HepG2 (cell line): Measurements from ENCODE around the gene TMPO. TPM values are rescaled to one million over a fixed set of nuclear protein-coding genes. Genes with fewer than 3 reads are reported as not detected.

Experiments used
- ATAC-seq: fragments of 200-7000 bp; cut with Tn5 transposase; 3 replicates; pipeline ENCODE4 v1.9.1; 2020; ENCODE audit warnings: mild to moderate bottlenecking, moderate library complexity
- BruUV-seq: library from RNA; stranded (reverse); fragments of 400-500 nt; replicated peaks from 2 replicates; lab custom pipeline; 2021; lab: Mats Ljungman, UMichigan
- CTCF ChIA-PET: fragments of 300-600 bp; formaldehyde crosslinking; extraction: SDS; loops from one replicate; lab custom pipeline; 2021; ENCODE audit warnings: low total read pairs, inconsistent platforms, low intra/inter-chr PET ratio; lab: Yijun Ruan, JAX
- POLR2A ChIA-PET: fragments of 350-600 bp; sonication (Branson Sonifier 250); formaldehyde crosslinking; loops from one replicate; lab custom pipeline; 2020; ENCODE audit warnings: antibody characterized with exemption, inconsistent platforms; lab: Yijun Ruan, JAX
- DNase-seq: peaks from one replicate; pipeline ENCODE4 v3.0.0-alpha.2; 2015; ENCODE audit warnings: low spot score
- FAIRE-seq: peaks from 3 replicates; lab custom pipeline; 2011; peaks lifted over from hg19 to GRCh38; lab: Jason Lieb, UNC
- H2AFZ ChIP-seq: one replicate; pipeline ENCODE4 v1.6.1; 2011; ENCODE audit warnings: low read length, inconsistent platforms
- H3K27ac ChIP-seq: fragments of 300-600 bp; 3 replicates; pipeline ENCODE4 v1.8.0; 2011; ENCODE audit warnings: mixed run types, mild to moderate bottlenecking, mixed read lengths, low read length, inconsistent platforms; ENCODE audit not compliant: insufficient read depth; ENCODE audit errors: extremely low read length
- H3K27me3 ChIP-seq, 2 experiments: fragments of 200-600 bp in 1 of 2; 2 replicates in 1 of 2; 3 replicates in 1 of 2; pipeline versions ENCODE4 v1.6.0 to v1.8.0; 2011; ENCODE audit warnings: low read length in 2 of 2, mild to moderate bottlenecking in 2 of 2, moderate library complexity in 2 of 2, inconsistent platforms in 1 of 2; ENCODE audit not compliant: insufficient read depth in 2 of 2, control insufficient read depth in 1 of 2
- H3K36me3 ChIP-seq, 2 experiments: fragments of 200-600 bp in 1 of 2; replicated peaks in 1 of 2; 2 replicates in 1 of 2; 3 replicates in 1 of 2; pipeline versions ENCODE4 v1.5.1 to v1.8.0; 2011; ENCODE audit warnings: low read length in 2 of 2, inconsistent platforms in 1 of 2; ENCODE audit not compliant: insufficient read depth in 2 of 2, control insufficient read depth in 1 of 2
- H3K4me1 ChIP-seq: 2 replicates; pipeline ENCODE4 v1.5.1; 2012; ENCODE audit warnings: low read length, inconsistent platforms; ENCODE audit not compliant: insufficient read depth
- H3K4me2 ChIP-seq: 2 replicates; pipeline ENCODE4 v1.6.0; 2011; ENCODE audit warnings: low read depth, low read length, inconsistent platforms
- H3K4me3 ChIP-seq, 3 experiments: fragments of 200-600 bp in 1 of 3; sonication (generic), shearing (Covaris generic) in 1 of 3; replicated peaks in 1 of 3; 2 replicates each; pipeline ENCODE4 v1.5.1; 2011 to 2016; ENCODE audit warnings: low read length in 3 of 3, inconsistent platforms in 2 of 3, low read depth in 2 of 3, mild to moderate bottlenecking in 2 of 3, control low read depth in 1 of 3, mixed read lengths in 1 of 3; ENCODE audit not compliant: insufficient read depth in 1 of 3
- H3K79me2 ChIP-seq: one replicate; pipeline ENCODE4 v1.6.1; 2011; ENCODE audit warnings: low read length, inconsistent platforms; ENCODE audit not compliant: insufficient read depth
- H3K9ac ChIP-seq: 2 replicates; pipeline ENCODE4 v1.6.0; 2011; ENCODE audit warnings: mild to moderate bottlenecking, low read depth, low read length, inconsistent platforms; ENCODE audit not compliant: insufficient read depth
- H3K9me3 ChIP-seq: 2 replicates; pipeline ENCODE4 v1.5.1; 2012; ENCODE audit warnings: mild to moderate bottlenecking, low read length
- H4K20me1 ChIP-seq: 2 replicates; pipeline ENCODE4 v1.6.0; 2011; ENCODE audit warnings: inconsistent platforms, mild to moderate bottlenecking, low read length, moderate library complexity; ENCODE audit not compliant: insufficient read depth
- PITX1 ChIP-seq: sonication (generic); formaldehyde crosslinking; IDR thresholded peaks from 2 replicates; pipeline ENCODE4 v1.5.1; 2020; ENCODE audit warnings: mild to moderate bottlenecking, missing genetic modification reagents
- SALL1 ChIP-seq: sonication (generic); formaldehyde crosslinking; IDR thresholded peaks from 2 replicates; pipeline ENCODE4 v1.8.0; 2022; ENCODE audit warnings: mild to moderate bottlenecking, missing genetic modification reagents
- ZNF12 ChIP-seq: sonication (generic); formaldehyde crosslinking; IDR thresholded peaks from 2 replicates; pipeline ENCODE4 v1.5.0; 2020; ENCODE audit warnings: missing genetic modification reagents
- WGBS: methylation state at CpG from one replicate; pipeline ENCODE4 v1.1.6; 2017; ENCODE audit warnings: low lambda C conversion rate; 5-methylcytosine and 5-hydroxymethylcytosine counted together
- in situ Hi-C: cut with HindIII; loops from 2 replicates; pipeline ENCODE4 v1.10.0; 2017; ENCODE audit warnings: low pct_unique_long_range_greater_than_20kb; ENCODE audit not compliant: extremely low pct_ligation_motif_present
- intact Hi-C: fragments of 100-400 bp; cut with micrococcal nuclease; formaldehyde crosslinking; loops from one replicate; pipeline ENCODE4 v1.10.0; 2022; ENCODE audit not compliant: unreplicated experiment
- polyA plus RNA-seq, 8 experiments: library from polyadenylated mRNA; depleted of rRNA in 3 of 8; stranded (reverse) in 7 of 8; unstranded in 1 of 8; fragments of >200 nt; fragmentation: Illumina TruSeq in 4 of 8; extraction: Trizol in 4 of 8; gene quantifications; 2 replicates each; pipeline versions ENCODE4 v1.2.1 to v1.2.3, GENCODE V29; 2011 to 2016; ENCODE audit warnings: low read depth in 4 of 8, missing spikeins in 1 of 8, mixed read lengths in 1 of 8; ENCODE audit not compliant: insufficient read depth in 1 of 8
- total RNA-seq, 5 experiments: library from RNA; depleted of rRNA; stranded (reverse); fragments of >200 nt; fragmentation: Illumina TruSeq; extraction: Trizol; gene quantifications; 2 replicates each; pipeline ENCODE4 v1.2.3, GENCODE V29; 2016; ENCODE audit warnings: low read depth in 1 of 5
- TF ChIP-seq, protein P1 (sequence below): sonication (generic); formaldehyde crosslinking; IDR thresholded peaks from 2 replicates; pipeline ENCODE4 v1.5.1; 2020; ENCODE audit warnings: mild to moderate bottlenecking, missing genetic modification reagents, borderline replicate concordance
- TF ChIP-seq, protein P2 (sequence below): sonication (generic); formaldehyde crosslinking; IDR thresholded peaks from 2 replicates; pipeline ENCODE4 v1.4.0; 2020; ENCODE audit warnings: mild to moderate bottlenecking, missing genetic modification reagents
- TF ChIP-seq, protein P3 (sequence below): sonication (generic); formaldehyde crosslinking; IDR thresholded peaks from 2 replicates; pipeline ENCODE4 v1.8.0; 2022; ENCODE audit warnings: low read depth, missing genetic modification reagents
- TF ChIP-seq, protein P4 (sequence below): IDR thresholded peaks from 2 replicates; pipeline ENCODE4 v1.6.1; 2016; ENCODE audit warnings: low read depth, control low read depth
- TF ChIP-seq, protein P5 (sequence below): sonication (generic); formaldehyde crosslinking; IDR thresholded peaks from one replicate; pipeline ENCODE4 v1.5.1; 2020; ENCODE audit warnings: mild to moderate bottlenecking, missing genetic modification reagents; ENCODE audit errors: not compliant biosample characterization

Gene TMPO
- total and polyA plus RNA-seq, 2 of the 13 experiments (the other 11 are each of a cell fraction or from before 2014, with no cell fraction given): 24.2 to 167 TPM

DNA sequence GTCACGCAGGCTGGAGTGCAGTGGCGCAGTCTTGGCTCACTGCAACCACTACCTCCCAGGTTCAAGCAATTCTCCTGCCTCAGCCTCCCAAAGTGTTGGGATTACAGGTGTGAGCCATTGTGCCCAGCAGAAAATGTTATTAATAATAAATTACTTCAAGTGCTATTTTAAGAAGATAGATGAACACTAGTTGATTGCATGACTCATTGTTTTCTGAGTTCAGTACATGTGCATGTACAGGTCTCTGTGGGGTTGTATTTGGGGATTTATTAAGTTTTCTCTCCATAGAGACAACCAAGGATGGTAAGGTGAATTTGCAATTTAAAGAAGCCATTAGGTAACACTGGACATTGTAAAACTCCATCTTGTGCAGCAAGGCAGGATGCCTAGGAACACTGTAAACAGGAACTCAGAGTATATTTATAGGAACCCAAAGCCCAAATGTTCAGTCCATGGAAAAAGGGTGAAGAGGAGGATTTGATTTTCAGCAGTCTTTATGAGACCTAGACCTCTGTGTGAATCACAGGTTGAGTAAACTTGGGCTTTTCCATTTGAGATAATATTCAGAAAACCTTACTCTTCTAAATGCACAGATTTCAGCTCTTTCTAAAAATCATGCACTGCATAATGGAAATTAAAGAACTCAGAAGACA, 49.3 kb upstream of the TMPO start:
- no peaks in the 10 kb centered on the region for H3K36me3 ChIP-seq
- intact Hi-C loops: no loop called here
- H3K4me3 ChIP-seq: no peak overlapping the region
- ChIA-PET CTCF (no interaction called here), POLR2A (no interaction called here)
- no peak overlapping the region for H3K27ac ChIP-seq
- H3K4me2 ChIP-seq: no peak overlapping the region
- no peaks in the 10 kb centered on the region; a peak in 2 of 5 replicates for H3K27me3 ChIP-seq
- no peaks in the 10 kb centered on the region for H3K79me2 ChIP-seq
- BruUV-seq: no TSS peak
- FAIRE-seq (no peak), ATAC-seq (no peak), DNase-seq (no peak)
- H4K20me1 ChIP-seq: no peaks in the 10 kb centered on the region
- 89% methylated on average over 2 of the region's 2 CpGs for WGBS
- H3K4me1 ChIP-seq: no peaks in the 10 kb centered on the region
- H3K9ac ChIP-seq: no peak overlapping the region
- in situ Hi-C loops: no loop called here
- H2AFZ ChIP-seq: no peak overlapping the region
- no peaks in the 10 kb centered on the region for H3K9me3 ChIP-seq
- TF ChIP-seq SALL1 (CRISPR knock-in tag) (no peak), ZNF12 (CRISPR knock-in tag) (no peak), PITX1 (no peak)
- TF ChIP-seq, protein P1, sequence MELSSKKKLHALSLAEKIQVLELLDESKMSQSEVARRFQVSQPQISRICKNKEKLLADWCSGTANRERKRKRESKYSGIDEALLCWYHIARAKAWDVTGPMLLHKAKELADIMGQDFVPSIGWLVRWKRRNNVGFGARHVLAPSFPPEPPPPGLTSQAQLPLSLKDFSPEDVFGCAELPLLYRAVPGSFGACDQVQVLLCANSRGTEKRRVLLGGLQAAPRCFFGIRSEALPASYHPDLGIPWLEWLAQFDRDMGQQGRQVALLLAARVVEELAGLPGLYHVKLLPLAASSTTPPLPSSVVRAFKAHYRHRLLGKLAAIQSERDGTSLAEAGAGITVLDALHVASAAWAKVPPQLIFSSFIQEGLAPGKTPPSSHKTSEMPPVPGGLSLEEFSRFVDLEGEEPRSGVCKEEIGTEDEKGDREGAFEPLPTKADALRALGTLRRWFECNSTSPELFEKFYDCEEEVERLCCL: no peak
- TF ChIP-seq, protein P2, sequence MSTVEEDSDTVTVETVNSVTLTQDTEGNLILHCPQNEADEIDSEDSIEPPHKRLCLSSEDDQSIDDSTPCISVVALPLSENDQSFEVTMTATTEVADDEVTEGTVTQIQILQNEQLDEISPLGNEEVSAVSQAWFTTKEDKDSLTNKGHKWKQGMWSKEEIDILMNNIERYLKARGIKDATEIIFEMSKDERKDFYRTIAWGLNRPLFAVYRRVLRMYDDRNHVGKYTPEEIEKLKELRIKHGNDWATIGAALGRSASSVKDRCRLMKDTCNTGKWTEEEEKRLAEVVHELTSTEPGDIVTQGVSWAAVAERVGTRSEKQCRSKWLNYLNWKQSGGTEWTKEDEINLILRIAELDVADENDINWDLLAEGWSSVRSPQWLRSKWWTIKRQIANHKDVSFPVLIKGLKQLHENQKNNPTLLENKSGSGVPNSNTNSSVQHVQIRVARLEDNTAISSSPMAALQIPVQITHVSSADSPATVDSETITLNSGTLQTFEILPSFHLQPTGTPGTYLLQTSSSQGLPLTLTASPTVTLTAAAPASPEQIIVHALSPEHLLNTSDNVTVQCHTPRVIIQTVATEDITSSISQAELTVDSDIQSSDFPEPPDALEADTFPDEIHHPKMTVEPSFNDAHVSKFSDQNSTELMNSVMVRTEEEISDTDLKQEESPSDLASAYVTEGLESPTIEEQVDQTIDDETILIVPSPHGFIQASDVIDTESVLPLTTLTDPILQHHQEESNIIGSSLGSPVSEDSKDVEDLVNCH (CRISPR knock-in tag): no peak
- TF ChIP-seq, protein P3, sequence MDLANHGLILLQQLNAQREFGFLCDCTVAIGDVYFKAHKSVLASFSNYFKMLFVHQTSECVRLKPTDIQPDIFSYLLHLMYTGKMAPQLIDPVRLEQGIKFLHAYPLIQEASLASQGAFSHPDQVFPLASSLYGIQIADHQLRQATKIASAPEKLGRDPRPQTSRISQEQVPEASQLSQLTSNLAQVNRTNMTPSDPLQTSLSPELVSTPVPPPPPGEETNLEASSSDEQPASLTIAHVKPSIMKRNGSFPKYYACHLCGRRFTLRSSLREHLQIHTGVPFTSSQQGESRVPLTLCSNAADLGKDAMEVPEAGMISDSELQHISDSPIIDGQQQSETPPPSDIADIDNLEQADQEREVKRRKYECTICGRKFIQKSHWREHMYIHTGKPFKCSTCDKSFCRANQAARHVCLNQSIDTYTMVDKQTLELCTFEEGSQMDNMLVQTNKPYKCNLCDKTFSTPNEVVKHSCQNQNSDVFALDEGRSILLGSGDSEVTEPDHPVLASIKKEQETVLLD (CRISPR knock-in tag): no peak
- TF ChIP-seq, protein P4, sequence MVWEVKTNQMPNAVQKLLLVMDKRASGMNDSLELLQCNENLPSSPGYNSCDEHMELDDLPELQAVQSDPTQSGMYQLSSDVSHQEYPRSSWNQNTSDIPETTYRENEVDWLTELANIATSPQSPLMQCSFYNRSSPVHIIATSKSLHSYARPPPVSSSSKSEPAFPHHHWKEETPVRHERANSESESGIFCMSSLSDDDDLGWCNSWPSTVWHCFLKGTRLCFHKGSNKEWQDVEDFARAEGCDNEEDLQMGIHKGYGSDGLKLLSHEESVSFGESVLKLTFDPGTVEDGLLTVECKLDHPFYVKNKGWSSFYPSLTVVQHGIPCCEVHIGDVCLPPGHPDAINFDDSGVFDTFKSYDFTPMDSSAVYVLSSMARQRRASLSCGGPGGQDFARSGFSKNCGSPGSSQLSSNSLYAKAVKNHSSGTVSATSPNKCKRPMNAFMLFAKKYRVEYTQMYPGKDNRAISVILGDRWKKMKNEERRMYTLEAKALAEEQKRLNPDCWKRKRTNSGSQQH (CRISPR knock-in tag): no peak
- TF ChIP-seq, protein P5, sequence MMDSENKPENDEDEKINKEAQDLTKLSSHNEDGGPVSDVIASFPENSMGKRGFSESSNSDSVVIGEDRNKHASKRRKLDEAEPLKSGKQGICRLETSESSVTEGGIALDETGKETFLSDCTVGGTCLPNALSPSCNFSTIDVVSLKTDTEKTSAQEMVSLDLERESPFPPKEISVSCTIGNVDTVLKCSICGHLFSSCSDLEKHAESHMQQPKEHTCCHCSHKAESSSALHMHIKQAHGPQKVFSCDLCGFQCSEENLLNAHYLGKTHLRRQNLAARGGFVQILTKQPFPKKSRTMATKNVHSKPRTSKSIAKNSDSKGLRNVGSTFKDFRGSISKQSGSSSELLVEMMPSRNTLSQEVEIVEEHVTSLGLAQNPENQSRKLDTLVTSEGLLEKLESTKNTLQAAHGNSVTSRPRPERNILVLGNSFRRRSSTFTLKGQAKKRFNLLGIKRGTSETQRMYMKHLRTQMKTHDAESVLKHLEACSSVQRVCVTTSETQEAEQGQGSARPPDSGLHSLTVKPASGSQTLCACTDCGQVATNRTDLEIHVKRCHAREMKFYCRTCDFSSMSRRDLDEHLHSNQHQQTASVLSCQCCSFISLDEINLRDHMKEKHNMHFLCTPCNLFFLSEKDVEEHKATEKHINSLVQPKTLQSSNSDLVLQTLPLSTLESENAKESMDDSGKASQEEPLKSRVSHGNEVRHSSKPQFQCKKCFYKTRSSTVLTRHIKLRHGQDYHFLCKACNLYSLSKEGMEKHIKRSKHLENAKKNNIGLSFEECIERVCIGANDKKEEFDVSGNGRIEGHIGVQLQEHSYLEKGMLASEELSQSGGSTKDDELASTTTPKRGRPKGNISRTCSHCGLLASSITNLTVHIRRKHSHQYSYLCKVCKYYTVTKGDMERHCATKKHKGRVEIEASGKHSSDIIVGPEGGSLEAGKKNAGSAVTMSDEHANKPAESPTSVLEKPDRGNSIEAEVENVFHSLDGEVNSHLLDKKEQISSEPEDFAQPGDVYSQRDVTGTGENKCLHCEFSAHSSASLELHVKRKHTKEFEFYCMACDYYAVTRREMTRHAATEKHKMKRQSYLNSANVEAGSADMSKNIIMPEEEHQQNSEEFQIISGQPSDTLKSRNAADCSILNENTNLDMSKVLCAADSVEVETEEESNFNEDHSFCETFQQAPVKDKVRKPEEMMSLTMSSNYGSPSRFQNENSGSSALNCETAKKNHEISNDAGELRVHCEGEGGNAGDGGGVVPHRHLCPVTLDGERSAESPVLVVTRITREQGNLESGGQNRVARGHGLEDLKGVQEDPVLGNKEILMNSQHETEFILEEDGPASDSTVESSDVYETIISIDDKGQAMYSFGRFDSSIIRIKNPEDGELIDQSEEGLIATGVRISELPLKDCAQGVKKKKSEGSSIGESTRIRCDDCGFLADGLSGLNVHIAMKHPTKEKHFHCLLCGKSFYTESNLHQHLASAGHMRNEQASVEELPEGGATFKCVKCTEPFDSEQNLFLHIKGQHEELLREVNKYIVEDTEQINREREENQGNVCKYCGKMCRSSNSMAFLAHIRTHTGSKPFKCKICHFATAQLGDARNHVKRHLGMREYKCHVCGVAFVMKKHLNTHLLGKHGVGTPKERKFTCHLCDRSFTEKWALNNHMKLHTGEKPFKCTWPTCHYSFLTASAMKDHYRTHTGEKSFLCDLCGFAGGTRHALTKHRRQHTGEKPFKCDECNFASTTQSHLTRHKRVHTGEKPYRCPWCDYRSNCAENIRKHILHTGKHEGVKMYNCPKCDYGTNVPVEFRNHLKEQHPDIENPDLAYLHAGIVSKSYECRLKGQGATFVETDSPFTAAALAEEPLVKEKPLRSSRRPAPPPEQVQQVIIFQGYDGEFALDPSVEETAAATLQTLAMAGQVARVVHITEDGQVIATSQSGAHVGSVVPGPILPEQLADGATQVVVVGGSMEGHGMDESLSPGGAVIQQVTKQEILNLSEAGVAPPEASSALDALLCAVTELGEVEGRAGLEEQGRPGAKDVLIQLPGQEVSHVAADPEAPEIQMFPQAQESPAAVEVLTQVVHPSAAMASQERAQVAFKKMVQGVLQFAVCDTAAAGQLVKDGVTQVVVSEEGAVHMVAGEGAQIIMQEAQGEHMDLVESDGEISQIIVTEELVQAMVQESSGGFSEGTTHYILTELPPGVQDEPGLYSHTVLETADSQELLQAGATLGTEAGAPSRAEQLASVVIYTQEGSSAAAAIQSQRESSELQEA (CRISPR knock-in tag): no peak
